ENCODE data around the gene ABLIM2.

DNA sequence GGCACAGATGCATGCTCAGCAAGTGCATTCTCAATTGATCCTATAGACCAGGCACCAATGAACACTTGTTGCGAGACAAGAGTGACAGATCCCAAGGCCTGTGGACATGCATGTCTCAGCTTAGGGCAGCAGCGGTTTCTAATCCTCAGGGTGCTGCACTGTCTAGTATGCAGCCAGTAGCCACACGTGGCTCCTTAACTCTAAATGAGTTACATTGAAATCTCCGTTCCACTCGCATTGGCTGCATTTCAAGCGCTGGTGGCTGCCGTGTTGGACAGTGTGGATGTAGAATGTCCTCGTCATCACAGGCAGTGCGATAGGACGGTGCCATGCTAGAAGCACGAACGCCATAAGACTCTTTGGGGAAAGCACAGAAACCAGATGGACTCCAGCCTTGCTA is 194.9 kb downstream of the ABLIM2 start:
- no peak for TF ChIP-seq GLIS3 (CRISPR knock-in tag; IDR thresholded peaks at IDR 0.05)
- TF ChIP-seq, protein P1, sequence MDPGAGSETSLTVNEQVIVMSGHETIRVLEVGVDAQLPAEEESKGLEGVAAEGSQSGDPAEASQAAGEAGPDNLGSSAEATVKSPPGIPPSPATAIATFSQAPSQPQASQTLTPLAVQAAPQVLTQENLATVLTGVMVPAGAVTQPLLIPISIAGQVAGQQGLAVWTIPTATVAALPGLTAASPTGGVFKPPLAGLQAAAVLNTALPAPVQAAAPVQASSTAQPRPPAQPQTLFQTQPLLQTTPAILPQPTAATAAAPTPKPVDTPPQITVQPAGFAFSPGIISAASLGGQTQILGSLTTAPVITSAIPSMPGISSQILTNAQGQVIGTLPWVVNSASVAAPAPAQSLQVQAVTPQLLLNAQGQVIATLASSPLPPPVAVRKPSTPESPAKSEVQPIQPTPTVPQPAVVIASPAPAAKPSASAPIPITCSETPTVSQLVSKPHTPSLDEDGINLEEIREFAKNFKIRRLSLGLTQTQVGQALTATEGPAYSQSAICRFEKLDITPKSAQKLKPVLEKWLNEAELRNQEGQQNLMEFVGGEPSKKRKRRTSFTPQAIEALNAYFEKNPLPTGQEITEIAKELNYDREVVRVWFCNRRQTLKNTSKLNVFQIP (CRISPR knock-in tag; IDR thresholded peaks at IDR 0.05; ENCODE audit: borderline replicate concordance, low read depth) = no peak
- no peak for TF ChIP-seq SNAI2 (CRISPR knock-in tag; IDR thresholded peaks at IDR 0.05)
- TF ChIP-seq, protein P2, sequence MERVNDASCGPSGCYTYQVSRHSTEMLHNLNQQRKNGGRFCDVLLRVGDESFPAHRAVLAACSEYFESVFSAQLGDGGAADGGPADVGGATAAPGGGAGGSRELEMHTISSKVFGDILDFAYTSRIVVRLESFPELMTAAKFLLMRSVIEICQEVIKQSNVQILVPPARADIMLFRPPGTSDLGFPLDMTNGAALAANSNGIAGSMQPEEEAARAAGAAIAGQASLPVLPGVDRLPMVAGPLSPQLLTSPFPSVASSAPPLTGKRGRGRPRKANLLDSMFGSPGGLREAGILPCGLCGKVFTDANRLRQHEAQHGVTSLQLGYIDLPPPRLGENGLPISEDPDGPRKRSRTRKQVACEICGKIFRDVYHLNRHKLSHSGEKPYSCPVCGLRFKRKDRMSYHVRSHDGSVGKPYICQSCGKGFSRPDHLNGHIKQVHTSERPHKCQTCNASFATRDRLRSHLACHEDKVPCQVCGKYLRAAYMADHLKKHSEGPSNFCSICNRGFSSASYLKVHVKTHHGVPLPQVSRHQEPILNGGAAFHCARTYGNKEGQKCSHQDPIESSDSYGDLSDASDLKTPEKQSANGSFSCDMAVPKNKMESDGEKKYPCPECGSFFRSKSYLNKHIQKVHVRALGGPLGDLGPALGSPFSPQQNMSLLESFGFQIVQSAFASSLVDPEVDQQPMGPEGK (CRISPR knock-in tag; IDR thresholded peaks at IDR 0.05; ENCODE audit: borderline replicate concordance) = no peak
- TF ChIP-seq BACH2 (CRISPR knock-in tag; IDR thresholded peaks at IDR 0.05; ENCODE audit: borderline replicate concordance) = no peak
- TF ChIP-seq, protein P3, sequence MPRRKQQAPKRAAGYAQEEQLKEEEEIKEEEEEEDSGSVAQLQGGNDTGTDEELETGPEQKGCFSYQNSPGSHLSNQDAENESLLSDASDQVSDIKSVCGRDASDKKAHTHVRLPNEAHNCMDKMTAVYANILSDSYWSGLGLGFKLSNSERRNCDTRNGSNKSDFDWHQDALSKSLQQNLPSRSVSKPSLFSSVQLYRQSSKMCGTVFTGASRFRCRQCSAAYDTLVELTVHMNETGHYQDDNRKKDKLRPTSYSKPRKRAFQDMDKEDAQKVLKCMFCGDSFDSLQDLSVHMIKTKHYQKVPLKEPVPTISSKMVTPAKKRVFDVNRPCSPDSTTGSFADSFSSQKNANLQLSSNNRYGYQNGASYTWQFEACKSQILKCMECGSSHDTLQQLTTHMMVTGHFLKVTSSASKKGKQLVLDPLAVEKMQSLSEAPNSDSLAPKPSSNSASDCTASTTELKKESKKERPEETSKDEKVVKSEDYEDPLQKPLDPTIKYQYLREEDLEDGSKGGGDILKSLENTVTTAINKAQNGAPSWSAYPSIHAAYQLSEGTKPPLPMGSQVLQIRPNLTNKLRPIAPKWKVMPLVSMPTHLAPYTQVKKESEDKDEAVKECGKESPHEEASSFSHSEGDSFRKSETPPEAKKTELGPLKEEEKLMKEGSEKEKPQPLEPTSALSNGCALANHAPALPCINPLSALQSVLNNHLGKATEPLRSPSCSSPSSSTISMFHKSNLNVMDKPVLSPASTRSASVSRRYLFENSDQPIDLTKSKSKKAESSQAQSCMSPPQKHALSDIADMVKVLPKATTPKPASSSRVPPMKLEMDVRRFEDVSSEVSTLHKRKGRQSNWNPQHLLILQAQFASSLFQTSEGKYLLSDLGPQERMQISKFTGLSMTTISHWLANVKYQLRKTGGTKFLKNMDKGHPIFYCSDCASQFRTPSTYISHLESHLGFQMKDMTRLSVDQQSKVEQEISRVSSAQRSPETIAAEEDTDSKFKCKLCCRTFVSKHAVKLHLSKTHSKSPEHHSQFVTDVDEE (CRISPR knock-in tag; IDR thresholded peaks at IDR 0.05) = no peak
- no peak for TF ChIP-seq ZFP3 (CRISPR knock-in tag; IDR thresholded peaks at IDR 0.05)
- TF ChIP-seq RARB (CRISPR knock-in tag; IDR thresholded peaks at IDR 0.05) = no peak

Data from SK-N-SH treated with all-trans-retinoic acid at 6 μM for 48 hours (cell line).